GM10266 (cell line): Measurements from ENCODE around the gene GALM.

Experiments
- DNase-seq: peaks from one replicate; pipeline ENCODE4 v3.0.0; 2012; ENCODE audit errors: extremely low spot score
- TF ChIP-seq, protein P1 (sequence below): IDR thresholded peaks from 2 replicates; pipeline ENCODE4 v1.5.1; 2012; ENCODE audit warnings: mild to moderate bottlenecking, low read depth; ENCODE audit not compliant: control insufficient read depth, insufficient read depth; ENCODE audit errors: missing control alignments

The GALM gene

GRCh38 chr2:38722271-38723061, 56.6 kb downstream of the GALM start:
- peak; percentile 38 for DNase-seq
- TF ChIP-seq, protein P1, sequence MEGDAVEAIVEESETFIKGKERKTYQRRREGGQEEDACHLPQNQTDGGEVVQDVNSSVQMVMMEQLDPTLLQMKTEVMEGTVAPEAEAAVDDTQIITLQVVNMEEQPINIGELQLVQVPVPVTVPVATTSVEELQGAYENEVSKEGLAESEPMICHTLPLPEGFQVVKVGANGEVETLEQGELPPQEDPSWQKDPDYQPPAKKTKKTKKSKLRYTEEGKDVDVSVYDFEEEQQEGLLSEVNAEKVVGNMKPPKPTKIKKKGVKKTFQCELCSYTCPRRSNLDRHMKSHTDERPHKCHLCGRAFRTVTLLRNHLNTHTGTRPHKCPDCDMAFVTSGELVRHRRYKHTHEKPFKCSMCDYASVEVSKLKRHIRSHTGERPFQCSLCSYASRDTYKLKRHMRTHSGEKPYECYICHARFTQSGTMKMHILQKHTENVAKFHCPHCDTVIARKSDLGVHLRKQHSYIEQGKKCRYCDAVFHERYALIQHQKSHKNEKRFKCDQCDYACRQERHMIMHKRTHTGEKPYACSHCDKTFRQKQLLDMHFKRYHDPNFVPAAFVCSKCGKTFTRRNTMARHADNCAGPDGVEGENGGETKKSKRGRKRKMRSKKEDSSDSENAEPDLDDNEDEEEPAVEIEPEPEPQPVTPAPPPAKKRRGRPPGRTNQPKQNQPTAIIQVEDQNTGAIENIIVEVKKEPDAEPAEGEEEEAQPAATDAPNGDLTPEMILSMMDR = peak; percentile 26

DNA sequence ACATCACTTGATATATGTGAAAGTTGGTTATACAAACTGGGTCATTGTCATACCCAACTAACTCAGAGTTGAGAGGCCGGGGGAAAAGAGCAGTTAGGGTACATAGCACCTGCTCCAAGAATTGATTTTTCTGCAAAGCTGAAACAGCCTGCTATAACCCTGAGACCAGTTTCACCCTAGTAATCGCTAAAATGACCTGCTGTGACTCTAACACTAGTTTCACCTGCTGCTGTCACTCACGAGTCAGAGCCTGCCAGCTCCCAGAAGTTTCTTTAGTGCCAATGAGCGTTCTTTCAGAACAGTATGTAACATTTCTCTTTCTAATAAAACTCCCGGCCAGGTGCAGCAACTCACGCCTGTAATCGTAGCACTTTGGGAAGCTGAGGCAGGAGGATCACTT, 57.3 kb downstream of the GALM start:
- TF ChIP-seq, protein P1 = no peak
- DNase-seq = peak; percentile 25

- TF ChIP-seq, protein P1 = no peak
- DNase-seq = no peak
Observed at GRCh38 chr2:38727661-38728060, 61.7 kb downstream of the GALM start.

- no peak for DNase-seq
- TF ChIP-seq, protein P1 = no peak
Observed at GRCh38 chr2:38728694-38729093, 62.8 kb downstream of the GALM start.

DNA sequence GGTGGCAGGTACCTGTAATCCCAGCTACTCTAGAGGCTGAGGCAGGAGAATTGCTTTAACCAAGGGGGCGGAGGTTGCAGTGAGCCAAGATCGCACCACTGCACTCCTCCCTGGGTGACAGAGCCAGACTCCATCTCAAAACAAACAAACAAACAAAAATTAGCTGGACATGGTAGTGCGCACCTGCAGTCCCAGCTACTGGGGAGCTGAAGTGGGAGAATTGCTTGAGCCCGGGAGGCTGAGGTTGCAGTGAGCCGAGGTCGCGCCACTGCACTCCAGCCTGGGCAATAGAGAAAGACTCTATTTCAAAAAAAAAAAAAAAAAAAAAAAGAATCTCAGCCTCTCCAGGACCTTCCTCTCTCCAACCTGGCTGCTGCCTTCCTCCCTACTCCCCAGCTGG, 65.2 kb downstream of the GALM start:
- TF ChIP-seq, protein P1 = no peak
- DNase-seq = no peak

DNA sequence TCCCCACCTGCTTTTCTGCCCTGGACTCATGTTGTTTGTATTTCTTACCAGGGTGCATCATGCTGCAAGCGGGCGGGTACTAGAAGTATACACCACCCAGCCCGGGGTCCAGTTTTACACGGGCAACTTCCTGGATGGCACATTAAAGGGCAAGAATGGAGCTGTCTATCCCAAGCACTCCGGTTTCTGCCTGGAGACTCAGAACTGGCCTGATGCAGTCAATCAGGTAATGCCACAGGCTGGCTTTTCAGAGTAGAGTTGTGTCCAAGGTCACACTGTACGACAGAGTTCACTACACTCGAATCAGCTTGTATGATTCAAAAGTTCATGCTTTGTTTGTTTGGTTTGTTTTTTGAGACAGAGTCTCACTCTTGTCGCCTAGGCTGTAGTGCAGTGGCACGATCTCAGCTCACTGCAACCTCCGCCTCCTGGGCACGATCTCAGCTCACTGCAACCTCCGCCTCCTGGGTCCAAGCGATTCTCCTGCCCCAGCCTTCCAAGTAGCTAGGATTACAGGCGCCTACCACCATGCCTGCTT, 65.8 kb downstream of the GALM start:
- TF ChIP-seq, protein P1 = no peak

GRCh38 chr2:38733300-38733971, 67.5 kb downstream of the GALM start:
- DNase-seq = no peak

More for the DNA sequence above, 65.8 kb downstream of the GALM start:
- DNase-seq = no peak

More at GRCh38 chr2:38733300-38733971, 67.5 kb downstream of the GALM start:
- TF ChIP-seq, protein P1 = no peak
